RWPE1 (cell line): Measurements from ENCODE around the gene TMEM52.
A peak's percentile ranks its signal among the peaks of the same experiment; 100 is the strongest.

Experiments used
- CTCF ChIA-PET: fragments of 350-600 bp; sonication (Branson Sonifier 250); formaldehyde crosslinking; extraction: SDS; loops from one replicate; lab custom pipeline; 2021; lab: Yijun Ruan, JAX
- POLR2A ChIA-PET: fragments of 400-600 bp; formaldehyde crosslinking; extraction: SDS; loops from one replicate; lab custom pipeline; 2020; ENCODE audit warnings: antibody characterized with exemption; ENCODE audit not compliant: low non-redundant PET; lab: Yijun Ruan, JAX
- DNase-seq: peaks from one replicate; pipeline ENCODE4 v3.0.0; 2012; ENCODE audit warnings: low spot score
- H3K27ac ChIP-seq: fragments of 450-650 bp; 2 replicates; pipeline ENCODE4 v1.5.1; 2017
- CTCF ChIP-seq: fragments of 450-650 bp; conservative IDR thresholded peaks from 2 replicates; pipeline ENCODE4 v1.5.1; 2017; ENCODE audit warnings: low read depth, mild to moderate bottlenecking

TMEM52 gene

GRCh38 chr1:1921459-1921862, 2.4 kb upstream of the TMEM52 start:
- no peak for TF ChIP-seq CTCF
- H3K27ac ChIP-seq = no peak overlapping the region
- DNase-seq = no peak
- CTCF ChIA-PET = interaction anchor here (0.6 kb wide), 1 partner anchor 123 kb away, joined by 4 read pairs; no protein-coding TSS in a partner anchor
- POLR2A ChIA-PET = no interaction called here

GRCh38 chr1:1920608-1921458, 1.8 kb upstream of the TMEM52 start:
- ChIA-PET POLR2A (no interaction called here), CTCF (no interaction called here)
- peak overlapping the region; percentile 75 for H3K27ac ChIP-seq
- no peak for TF ChIP-seq CTCF
- no peak for DNase-seq

GRCh38 chr1:1920057-1920607, 1.1 kb upstream of the TMEM52 start:
- POLR2A ChIA-PET = no interaction called here
- CTCF ChIA-PET = no interaction called here

GRCh38 chr1:1919304-1920056, 401 bp upstream of the TMEM52 start:
- POLR2A ChIA-PET = interaction anchor here (0.6 kb wide), 1 partner anchor 11 kb away, joined by 3 read pairs; no protein-coding TSS in a partner anchor
- H3K27ac ChIP-seq = peak overlapping the region; percentile 75
- peak; percentile 100 for DNase-seq
- no peak for TF ChIP-seq CTCF
- CTCF ChIA-PET = no interaction called here

More at GRCh38 chr1:1920057-1920607, 1.1 kb upstream of the TMEM52 start:
- DNase-seq = no peak
- H3K27ac ChIP-seq = peak overlapping the region; percentile 75
- no peak for TF ChIP-seq CTCF

GRCh38 chr1:1917995-1918900, 831 bp downstream of the TMEM52 start:
- ChIA-PET CTCF (interaction anchor here (0.8 kb wide), 1 partner anchor 9 kb away, joined by 3 read pairs; no protein-coding TSS in a partner anchor), POLR2A (no interaction called here)
- DNase-seq = no peak
- H3K27ac ChIP-seq = peak overlapping the region; percentile 75; the same call in 1 of the 2 replicates
- TF ChIP-seq CTCF = no peak
